Fibroblast of villous mesenchyme (primary cell): Measurements from ENCODE around the gene ZNF575. TPM values are rescaled to one million over a fixed set of nuclear protein-coding genes. Genes with fewer than 3 reads are reported as not detected.

Source experiments
- DNase-seq: peaks from one replicate; pipeline ENCODE4 v3.0.0-alpha.2; 2010; ENCODE audit warnings: low read depth
- H3K4me3 ChIP-seq: 2 replicates; pipeline ENCODE4 v1.5.1; 2011; ENCODE audit warnings: low read depth, mild to moderate bottlenecking, low read length
- total RNA-seq: library from RNA; depleted of rRNA; stranded (reverse); fragments of >200 nt; gene quantifications from 2 replicates; pipeline ENCODE4 v1.2.3, GENCODE V29; 2012
- TF ChIP-seq, protein P1 (sequence below): IDR thresholded peaks from 2 replicates; pipeline ENCODE4 v1.5.1; 2012; ENCODE audit warnings: low read depth, mild to moderate bottlenecking, low read length; ENCODE audit not compliant: insufficient read depth

The ZNF575 gene, protein sequence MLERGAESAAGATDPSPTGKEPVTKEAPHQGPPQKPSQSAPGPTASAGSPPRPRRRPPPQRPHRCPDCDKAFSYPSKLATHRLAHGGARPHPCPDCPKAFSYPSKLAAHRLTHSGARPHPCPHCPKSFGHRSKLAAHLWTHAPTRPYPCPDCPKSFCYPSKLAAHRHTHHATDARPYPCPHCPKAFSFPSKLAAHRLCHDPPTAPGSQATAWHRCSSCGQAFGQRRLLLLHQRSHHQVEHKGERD
- under 0.01 and 0.64 TPM in 2 replicates for total RNA-seq

DNA sequence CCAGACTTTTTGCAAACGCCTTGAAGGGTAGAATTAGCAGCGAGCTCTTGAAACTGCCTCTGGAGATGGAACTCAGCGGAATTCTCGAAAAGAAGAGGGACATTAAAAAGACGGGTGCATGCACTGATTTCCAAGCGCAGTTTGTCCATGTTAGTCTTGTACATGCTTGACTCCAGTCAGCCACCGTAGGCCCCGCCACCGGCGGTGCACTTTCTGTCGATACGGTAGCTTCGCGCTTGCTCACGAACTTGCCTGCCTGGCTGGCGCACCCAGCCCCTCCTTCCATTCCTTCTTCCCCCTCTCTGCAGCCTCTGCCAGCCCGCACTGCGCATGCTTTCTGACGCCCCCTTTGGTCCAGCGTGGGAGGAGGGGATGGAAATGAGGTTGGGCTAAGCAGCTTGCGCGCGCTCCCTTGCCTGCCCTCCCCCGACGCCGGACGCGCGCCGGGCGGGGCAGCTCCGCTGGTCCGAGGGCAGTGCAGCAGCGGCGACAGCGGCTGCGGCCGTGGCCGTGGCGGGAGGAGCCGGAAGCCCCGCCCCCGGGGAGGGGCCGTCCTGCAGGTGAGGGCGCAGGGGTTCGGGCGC, at the start of gene ZNF575:
Gene ZNF575 (plus strand): TSS at position 227 of the 584 bp plus-strand sequence. CDS start 1,235 bp downstream, outside the sequence.
- peak within 1 kb of the TSS; percentile 69 for H3K4me3 ChIP-seq
- TF ChIP-seq, protein P1, sequence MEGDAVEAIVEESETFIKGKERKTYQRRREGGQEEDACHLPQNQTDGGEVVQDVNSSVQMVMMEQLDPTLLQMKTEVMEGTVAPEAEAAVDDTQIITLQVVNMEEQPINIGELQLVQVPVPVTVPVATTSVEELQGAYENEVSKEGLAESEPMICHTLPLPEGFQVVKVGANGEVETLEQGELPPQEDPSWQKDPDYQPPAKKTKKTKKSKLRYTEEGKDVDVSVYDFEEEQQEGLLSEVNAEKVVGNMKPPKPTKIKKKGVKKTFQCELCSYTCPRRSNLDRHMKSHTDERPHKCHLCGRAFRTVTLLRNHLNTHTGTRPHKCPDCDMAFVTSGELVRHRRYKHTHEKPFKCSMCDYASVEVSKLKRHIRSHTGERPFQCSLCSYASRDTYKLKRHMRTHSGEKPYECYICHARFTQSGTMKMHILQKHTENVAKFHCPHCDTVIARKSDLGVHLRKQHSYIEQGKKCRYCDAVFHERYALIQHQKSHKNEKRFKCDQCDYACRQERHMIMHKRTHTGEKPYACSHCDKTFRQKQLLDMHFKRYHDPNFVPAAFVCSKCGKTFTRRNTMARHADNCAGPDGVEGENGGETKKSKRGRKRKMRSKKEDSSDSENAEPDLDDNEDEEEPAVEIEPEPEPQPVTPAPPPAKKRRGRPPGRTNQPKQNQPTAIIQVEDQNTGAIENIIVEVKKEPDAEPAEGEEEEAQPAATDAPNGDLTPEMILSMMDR = no peak
- peak; percentile 95 for DNase-seq

- no peak for DNase-seq
- TF ChIP-seq, protein P1 = no peak
- H3K4me3 ChIP-seq = no peak overlapping the region
Measured at GRCh38 chr19:43483281-43483680, 49.7 kb upstream of the ZNF575 start.

DNA sequence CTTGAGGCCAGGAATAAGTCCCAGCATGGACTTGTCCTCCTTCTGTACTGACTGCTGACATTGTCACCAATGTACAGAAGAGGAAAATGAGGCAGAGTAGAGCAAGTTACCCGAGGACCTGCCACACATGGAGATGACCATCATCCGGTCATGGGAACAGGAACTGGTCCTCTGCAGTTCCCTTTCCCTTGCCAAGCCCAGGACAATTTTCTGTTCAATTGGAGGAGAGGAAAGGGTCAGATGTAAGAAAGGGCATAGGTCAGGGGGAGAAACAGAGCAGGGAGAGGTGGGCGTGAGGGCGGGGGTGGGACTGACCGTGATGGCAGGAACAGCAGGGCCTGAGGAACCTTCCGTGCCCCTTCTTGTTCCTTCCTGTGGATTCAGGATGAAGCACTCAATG, 47.0 kb upstream of the ZNF575 start:
- no peak overlapping the region for H3K4me3 ChIP-seq
- TF ChIP-seq, protein P1 = no peak
- DNase-seq = no peak

GRCh38 chr19:43486412-43486811, 46.6 kb upstream of the ZNF575 start:
- H3K4me3 ChIP-seq = no peak overlapping the region
- no peak for DNase-seq
- TF ChIP-seq, protein P1 = no peak

DNA sequence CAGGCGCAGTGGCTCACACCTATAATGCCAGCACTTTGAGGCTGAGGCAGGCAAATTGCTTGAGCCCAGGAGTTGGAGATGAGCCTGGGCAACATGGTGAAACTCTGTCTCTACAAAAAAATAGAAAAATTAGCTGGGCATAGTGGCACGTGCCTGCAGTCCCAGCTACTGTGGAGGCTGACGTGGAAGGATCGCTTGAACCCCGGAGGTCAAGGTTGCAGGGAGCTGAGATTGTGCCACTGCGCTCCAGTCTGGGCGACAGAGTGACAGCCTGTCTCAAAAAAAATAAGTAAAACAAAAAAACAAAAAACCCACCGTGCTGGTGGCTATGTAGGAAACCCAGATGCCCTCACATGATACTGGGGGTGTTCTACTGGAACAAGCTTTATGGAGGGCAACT, 44.8 kb upstream of the ZNF575 start:
- TF ChIP-seq, protein P1 = no peak
- H3K4me3 ChIP-seq = no peak overlapping the region
- DNase-seq = no peak

GRCh38 chr19:43489310-43489709, 43.7 kb upstream of the ZNF575 start:
- H3K4me3 ChIP-seq = no peak overlapping the region
- peak; percentile 62 for DNase-seq
- TF ChIP-seq, protein P1 = no peak
